GM18498 (cell line): ENCODE data around the gene RBPJL.
"Not testable (repeated sequence)": the region's sequence is repeated elsewhere in the genome, so short reads cannot be mapped to it uniquely, and the experiment has no call there.

Experiments
- ATAC-seq: cut with Tn5 transposase; IDR thresholded peaks from one replicate; pipeline ENCODE4 v1.9.1; 2021; ENCODE audit warnings: mild to moderate bottlenecking, moderate library complexity; ENCODE audit not compliant: unreplicated experiment

RBPJL gene

DNA sequence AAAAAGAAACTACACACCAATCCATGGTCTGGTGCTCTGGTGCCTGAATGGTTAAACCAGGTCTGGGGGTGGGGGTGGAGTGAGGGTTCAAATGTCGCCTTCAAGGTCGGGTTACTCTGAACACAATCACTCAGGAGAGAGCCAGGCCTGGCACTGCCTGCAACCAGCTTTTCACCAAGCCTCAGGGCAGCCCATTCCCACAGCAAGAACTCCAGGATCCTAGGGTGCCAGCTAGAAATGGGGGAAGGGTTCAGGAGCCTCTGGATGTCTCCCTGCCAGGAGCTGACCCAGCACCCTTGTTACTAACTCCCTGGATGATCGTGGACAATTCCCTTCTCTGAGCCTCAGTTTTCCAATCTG, 34.9 kb downstream of the RBPJL start:
- ATAC-seq, result no peak

DNA sequence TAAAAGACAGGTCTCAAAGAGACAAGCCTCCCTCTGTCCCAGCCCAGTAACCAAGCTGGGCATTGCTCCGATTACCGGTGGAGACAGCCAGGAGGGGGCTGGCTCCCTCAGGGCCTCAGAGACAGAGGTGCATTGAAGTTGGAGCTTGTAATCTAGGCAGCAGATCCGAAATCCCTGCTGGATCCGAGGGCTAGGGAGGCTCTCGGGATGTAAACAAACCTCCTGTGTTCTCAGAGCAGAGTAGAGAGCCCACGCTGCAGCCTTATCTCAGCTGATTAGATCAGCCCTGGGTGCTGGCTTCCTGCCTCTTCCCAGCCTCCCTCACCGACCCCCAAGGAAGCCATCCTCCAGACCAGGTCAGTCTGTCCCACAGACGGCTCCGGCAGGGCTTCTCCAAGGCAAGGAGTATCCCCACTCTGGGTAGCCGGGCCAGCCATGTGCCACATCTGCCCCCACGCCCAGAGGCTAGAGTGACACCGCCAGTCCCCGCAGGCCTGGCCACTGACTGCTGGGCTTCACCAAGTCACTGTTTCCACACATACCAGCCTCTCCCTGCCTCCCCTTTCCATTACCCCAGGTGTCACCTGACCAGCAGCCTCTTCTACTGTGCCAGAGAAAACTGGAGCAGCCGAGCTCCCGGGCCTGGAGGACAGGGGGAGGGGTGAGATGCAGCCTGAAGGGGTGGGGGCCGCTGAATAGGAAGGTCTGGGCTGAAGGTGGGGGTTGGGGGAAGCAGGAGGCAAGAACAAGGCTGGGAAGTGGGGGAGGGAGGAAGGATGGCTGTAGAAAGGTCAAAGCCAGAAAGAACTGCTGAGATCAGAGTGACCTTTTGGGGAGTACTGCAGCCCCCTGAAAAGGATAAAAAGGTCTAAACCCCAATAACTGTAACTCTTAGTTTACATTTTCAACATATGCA, 35.6 kb downstream of the RBPJL start:
- ATAC-seq, result no peak

DNA sequence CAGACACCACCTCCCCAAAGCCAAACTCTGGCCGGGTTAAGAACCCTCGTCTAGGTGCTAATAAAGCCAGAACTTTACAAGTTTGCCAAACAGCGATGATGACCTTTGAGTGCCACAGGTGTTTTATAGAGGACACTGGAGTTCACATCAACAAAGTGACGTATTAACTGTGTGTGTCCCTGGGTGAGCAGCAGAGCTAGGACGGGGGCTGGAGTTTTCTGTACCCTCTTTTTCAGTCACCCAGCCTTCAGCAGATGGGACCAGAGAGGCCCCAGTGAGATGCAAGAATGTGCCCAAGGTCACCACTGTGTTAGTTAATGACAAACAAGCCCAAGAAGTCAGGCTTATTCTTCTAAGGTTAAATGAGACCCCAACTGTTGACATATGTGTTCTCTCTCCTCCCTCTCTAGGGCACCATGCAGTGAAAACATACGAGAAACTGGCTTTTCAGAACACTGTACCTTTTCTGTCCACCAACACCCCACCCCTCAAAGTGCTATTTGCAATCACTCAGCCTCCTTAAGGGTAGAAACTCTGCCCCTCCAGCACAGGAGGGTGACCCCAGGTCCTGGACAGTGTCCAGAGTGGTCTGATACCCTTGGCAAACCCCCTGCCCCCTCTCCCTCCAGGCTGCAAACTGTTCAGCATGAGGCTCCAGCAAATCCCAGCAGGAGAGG, 36.4 kb downstream of the RBPJL start:
- no peak for ATAC-seq

DNA sequence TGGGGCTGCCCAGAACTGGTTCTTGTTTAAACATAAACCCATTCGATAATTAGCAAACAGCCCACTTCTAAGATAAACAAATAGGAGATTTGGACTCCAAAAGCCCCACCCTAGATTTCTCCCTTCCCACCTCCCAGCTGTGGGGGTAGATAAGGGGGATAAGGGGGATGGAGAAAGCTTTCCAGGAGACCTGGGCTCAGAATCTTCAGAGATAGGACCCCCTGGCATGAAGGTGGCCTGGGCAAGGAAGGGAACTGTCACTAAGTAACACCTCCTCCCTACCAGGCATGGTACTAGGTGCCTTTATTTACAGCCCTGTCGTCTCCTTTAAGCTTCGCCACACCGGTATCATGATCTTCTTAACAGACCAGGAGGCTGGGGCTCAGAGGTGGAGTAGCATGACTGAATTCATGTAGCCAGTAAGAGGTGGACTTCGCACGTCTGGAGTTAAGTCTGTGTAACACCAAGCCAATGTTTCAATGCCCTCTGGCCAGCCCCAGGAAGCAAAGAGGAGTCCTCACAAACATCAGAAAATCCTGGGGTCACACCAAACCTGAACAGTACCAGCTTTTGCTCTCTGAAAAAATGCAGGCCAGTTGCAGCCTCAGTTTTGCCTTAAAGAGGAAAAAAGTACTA, 37.0 kb downstream of the RBPJL start:
- no peak for ATAC-seq

DNA sequence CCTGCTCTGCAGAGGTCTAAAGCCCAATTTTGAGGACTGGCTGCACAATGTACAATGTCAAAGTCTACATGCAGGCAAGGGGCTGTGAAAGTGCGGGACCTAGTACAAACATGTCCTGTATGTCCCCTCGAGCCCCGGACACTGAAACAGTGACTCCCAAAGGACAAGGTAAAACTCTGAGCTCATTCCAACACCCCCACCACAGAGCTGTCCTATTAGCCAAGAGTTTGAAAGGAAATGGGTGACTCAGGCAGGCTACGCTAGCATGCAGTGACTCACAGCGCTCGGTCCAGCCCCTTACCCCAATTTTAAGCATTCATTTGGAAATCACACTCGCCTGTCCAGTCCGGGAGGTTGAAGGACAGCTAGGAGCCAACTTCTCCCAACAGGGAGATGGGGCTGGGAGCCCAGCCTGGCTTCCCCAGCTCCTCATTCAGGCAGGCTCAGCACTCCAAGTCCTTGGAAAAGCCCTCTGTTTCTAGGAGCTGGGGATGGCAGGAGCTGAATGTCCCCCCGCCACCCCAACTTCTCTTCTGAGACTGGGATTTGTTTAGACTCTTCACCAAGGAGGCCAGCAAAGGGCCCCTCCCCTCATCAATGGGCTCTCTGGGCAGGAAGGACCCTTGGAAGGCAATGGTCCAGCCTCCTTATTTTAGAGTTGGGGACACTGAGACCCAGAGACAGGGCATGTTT, 37.7 kb downstream of the RBPJL start:
- ATAC-seq, result no peak

DNA sequence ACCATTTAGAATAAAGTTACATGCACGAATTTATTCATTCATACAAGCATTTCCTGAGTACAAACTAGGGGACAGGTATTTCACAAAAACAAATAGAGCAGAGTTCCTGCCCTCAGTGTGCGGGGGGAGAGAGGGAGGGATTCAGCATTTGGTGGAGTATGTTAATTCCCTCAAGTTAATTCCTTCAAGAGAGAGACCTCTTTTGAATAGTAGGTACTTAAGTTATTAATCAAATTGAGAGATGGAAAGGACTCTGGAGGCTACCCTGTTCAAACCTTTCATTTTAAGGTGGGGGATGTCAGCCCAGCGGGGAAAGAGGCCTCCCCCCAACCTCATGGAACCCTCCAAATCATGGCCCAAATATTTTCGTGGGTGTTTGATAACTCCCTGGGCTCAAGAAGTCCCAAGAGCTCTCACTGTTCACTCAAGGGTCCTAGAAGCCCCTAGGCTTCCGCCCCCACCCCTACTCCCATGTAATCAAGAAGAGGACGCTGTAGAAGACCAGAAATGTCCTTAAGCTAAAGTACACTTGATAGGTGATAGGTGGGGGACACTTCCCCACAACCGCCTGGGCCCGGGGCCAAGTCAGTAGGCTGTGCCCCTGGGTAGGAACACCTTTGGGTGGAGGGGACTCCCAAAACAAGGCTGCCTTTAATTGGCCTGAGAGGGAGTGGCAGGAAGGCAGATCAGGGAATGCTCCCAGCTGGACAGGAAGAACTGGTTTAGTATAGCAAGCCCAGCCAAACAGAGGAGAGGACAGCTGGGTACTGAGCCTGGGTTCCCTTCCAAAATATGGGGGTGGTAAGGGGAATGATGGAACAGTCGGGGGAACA, 38.7 kb downstream of the RBPJL start:
- no peak for ATAC-seq

DNA sequence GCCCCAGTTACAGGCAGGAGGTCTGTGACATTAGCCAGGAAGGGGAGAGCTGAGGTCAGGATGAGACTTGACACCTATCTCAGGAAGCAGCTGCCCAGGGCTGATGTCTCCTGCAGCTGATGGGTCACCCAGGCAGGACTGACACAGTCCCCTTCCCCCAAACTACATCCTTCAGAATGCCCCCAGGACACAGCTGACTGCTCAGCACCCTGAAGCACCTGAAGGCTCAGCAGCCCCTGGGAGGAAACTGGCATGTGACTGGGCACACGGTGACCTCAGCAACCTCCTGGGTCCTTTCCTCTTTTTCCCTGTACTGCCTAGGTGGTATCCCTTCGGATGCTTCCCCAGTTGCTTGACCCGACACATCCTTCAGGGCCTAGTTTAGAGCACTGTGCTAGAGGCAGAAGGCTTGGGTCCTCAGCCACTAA, 39.7 kb downstream of the RBPJL start:
- ATAC-seq, result no peak

DNA sequence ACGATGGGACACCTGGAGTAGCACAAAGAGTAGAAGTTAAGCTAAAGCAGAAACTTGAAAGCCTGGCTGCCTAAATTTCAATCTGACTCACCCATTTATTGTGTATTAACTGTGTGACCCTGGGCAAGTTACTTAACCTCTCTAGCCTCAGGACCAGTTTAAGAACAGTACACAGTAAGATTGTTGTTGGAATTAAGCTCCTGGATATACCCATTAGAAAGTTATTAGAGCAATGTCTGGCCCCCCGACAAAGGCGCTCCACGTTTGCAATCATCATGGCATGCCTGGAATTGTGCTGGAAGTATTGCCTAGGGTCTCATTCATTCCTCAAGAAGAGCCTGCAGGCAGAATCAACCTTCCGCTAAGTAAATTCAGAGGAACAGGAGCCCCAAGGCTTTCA, 40.2 kb downstream of the RBPJL start:
- ATAC-seq, result no peak

DNA sequence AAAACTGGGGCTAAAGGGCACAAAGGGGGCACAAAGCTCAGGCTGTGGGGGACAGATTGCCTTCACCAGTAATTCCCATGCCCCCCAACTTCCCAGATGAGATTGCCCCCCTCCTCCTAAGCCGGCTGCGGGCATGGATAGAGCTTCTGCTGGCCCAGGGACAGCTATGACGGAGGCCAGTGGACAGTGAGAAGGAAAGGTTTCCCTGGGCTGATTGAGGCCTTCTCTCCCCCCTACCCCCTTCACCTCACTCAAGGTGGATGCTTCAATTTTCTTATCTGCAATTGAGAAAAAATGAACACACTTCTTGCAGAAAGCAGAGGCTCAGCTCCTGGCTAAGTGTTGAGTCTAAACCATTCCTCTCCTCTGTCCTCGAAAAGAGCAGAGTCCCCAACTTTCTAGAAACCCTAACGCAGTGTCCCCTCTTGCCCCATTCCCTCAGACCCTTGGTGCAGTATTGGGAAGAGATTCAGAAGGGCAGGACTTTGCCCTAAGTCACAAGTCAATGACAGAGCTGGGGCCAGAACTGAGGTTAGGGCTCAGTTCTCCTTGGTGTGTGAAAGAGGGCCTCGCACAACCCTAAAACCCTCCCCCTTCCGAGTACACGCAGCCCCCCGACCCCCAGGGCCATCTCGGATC, 40.8 kb downstream of the RBPJL start:
- ATAC-seq, result no peak

DNA sequence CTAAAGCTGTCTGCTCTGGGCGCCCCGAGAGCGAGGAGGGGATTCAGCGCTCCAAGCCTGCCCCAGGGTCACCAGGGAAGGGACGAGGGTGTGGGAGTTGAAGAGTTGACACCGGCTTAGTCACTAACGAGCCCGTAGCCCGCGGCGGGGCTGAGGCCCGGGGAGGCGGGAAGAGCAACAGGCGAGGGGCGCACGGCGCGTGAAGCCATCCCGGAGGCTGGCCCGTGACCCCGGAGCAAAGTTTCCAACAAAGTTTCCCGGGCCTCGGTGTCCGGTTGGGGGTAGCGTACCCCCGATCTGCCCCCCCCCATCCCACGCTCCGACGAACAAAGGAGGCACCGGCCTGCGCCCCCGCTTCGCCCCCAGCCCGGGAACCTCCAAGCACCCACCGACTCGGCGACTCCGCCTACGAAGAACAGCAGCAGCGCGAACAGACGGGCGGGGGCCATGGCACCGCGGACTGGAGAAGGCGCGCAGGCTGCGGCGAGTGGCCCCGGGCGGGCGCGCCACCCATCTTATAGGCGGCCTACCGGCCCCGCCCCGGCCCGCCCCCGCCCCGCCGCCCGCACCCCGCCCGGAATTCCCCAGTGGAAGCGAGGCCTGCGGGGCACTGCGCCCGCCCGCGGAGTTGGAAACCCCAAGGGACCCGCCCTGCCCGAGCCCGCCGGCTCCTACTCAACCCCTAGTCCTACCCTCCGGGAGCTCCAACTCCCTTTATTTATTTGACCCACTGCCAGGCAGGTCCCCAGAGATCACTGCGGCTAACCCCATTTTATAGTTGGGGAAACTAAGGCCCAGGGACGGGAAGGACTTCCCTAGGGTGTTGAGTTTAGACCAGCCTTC, 41.5 kb downstream of the RBPJL start, which contains the start of gene SDC4:
SDC4 (minus strand) TSS at position 489 of the 843 bp plus-strand sequence; CDS start at position 449, 40 bp downstream.
- peak; percentile 53 for ATAC-seq

DNA sequence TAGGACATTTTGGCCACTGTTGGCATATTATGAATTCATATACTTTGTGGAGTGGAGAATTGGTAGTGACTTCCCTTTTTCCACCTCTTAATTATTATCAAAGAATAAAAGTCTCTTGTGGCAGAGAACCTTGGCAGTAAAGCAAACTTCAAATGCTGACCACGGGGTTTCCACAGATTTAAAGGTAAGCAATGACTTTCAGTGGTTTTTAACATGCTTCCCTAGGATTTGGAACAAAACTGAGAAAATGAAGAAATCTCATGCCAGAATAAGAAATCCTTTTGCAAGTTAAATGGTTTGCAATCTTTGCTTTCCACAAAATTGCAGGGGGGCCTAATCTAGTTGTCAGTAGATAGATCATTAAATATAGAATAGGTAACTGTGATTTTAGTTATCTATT, 43.6 kb downstream of the RBPJL start:
- ATAC-seq, result no peak

DNA sequence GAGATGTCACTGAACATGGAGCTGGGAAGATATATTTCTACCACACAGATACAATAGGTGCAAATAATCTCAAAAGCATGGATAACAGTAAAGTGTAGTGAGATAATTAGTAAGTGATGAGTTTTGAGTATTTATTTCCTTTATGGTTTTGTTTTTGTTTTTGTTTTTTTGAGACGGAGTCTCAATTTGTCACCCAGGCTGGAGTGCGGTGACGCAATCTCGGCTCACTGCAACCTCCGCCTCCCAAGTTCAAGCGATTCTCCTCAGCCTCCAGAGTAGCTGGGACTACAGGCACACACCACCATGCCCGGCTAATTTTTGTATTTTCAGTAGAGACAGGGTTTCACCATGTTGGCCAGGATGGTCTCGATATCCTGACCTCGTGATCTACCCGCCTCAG, 44.2 kb downstream of the RBPJL start:
- ATAC-seq, result not testable (repeated sequence)

DNA sequence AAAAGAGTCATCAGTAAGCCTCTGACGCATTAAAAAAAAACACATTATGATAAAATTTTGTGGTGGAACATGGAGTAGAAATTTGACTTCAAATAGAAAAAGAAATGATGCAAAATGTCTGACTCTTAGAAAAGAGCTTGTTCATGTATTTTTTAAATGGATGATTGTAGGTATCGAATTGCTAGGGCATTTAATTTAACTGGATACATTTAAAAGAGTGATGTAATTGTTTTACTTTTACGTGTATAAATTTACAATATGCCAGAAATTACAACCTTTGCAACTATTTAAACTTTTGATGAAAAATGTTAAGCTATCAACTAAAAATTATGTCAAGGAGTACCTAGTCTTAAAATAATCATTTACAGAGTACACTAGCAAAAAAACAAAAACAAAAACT, 46.1 kb downstream of the RBPJL start:
- no peak for ATAC-seq

DNA sequence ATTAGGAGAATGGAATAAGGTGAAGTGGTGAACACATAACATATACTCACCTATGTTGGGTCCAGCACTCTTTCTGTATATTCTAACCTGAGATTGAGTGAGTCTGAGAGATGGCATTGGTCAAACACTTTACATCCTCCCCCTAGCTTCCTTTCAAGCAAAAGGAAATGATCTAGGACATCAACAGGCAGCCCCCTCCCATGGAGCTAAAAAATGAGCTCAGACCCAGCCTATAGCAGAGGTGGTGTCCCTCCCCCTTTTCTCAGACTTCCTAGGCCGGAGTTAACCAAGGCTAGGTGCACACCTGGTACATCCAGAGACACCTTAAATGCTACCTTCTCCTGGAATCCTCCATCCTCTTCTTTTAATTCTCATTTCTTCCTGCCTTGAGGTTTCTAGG, 47.1 kb downstream of the RBPJL start:
- ATAC-seq, result no peak

DNA sequence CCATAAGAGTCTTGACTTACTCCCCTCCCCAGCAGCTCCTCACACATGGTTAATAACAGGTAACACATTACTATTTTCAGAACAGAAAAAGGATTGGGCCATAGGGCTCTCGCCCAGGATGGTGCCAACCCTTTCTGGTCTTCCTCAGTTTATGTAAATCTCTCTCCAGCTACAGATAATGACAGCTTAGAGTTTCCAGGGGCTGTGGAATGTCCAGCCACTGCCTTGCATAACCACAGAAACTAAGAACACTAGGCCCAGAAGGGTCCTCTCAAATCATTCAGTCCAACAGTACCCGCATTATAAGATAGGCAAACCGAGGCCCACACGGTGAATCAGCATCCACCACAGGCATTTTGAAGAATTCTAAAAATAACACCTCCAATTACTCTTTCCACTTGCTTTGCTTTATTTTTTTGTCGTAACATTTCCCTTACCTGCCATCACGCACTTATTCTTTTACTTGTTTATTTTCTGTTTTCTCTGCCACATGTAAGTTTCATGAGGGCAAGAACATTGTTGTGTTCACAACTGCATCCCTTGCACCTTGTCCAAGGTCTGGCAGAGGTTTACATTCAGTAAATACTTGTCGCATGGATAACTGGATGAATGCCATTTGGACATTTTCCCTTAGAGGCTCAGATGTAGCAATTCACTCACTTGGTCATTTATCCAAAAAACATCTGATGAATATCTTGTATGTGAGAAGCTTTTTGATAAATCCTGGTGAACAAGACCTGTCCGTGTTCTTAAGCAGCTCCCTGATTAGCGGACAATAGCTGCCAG, 48.0 kb downstream of the RBPJL start:
- ATAC-seq, result no peak

DNA sequence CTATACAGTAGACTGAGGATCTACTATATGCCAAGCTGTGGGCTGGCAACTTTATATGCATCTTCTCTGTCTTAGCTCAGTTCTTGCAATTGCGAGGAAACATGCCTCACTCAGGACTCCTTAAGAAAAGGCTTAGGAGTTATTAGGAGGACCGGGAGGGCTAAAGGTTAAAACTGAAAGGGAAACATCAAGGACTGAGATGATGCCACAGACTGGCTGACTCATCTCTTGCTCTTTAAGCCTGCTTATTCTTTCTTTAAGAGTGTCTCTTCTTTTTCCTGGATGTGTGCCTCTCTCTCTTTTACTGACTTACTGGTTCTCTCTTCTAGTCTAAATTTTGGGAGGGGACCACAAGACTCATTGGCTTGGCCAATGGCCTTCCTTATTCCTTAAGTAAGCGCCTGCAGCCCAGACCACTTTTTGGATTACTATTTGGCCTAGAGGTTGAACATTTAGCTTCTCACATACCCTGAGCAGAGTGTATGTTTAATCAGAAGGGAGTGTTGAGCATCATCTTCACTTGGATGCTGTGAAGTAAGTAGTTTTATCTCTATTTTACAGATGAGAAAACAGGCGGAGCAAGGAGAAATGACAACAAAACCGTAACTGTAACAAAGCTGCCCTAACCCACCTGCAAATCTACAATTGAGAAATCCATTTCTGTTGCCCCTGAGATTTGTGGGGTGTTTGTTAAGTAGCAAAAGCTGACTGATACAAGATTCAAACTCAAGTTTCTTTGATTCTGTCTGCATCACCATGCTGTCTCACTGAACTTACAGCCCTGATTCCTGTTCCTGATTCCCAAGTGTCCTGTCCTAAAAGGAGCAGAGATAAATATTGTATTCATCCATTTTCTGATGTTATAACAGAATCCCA, 48.8 kb downstream of the RBPJL start:
- ATAC-seq, result no peak
